Hindlimb muscle (tissue), 1 donor: Measurements from ENCODE around the gene TMEM139. TPM values are rescaled to one million over a fixed set of nuclear protein-coding genes. Genes with fewer than 3 reads are reported as not detected.

Experiments
- DNase-seq: peaks from one replicate; pipeline ENCODE4 v3.0.0-alpha.2; 2013
- polyA plus RNA-seq: library from polyadenylated mRNA; unstranded; fragments of 120-200 nt; gene quantifications from one replicate; pipeline ENCODE4 v1.2.1, GENCODE V29; 2013; ENCODE audit not compliant: insufficient read length

The TMEM139 gene
- polyA plus RNA-seq, 1 donor = 0.98 TPM

DNA sequence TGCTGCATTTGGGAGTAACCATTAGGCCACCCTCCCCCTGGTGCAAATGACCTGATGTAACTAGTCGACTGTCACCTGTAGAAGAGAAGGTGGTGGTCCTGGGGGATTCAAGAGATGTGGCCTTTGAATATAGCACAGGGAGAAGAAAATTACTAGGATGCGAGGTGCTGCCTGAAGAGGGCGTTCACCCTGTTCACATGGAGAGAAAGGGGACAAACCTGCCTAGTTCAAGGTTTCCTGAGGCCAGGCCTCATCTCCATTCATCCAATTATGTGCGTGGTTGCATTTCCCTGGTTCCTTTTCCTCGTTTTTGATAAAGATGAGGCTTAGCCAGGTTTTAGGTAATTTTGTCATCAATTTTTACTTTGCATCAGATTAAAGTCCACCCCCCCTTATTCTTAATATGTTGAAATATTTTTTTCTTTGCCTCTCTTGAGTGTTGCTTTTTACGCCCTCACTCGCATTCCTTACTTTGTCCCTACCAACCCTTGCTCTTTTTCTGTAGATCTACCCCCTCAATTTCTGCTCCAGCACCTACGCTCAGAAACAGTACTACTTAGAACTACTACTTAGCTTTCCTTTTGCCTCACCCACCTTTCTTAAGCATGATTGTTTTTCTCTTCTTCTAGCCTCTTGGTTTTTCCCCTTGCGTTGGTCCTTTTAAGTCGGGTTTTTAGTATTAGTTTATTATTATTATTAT, 44.9 kb downstream of the TMEM139 start:
- no peak for DNase-seq

DNA sequence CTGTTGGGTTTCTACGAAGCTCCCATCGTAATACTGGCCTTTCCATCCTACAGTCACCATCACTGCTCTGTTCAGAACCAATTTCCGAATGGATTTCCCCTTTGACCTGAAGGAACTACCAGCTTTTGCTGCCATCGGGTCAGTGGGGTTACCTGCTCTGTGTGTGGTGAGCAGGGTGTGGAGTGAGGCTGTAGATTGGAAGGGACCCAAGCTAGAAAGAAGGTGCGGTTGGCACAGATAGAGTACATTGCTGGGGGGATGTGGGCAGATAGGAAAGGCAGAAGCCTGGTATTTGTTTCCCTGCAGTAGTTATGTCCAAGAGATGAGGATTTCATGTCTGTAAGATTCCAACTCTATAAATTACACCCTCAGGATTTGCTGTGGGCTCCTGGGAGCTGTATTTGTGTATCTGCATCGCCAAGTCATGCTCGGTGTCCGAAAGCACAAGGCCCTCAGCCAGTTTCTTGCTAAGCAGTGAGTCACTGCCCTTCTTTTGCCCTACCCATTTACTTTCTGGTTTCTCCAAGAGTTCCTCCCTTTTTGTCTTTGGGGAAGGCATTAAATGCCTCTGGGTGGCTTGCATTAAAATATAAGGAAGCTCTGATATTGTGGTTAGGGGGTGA, 46.5 kb downstream of the TMEM139 start:
- no peak for DNase-seq

DNA sequence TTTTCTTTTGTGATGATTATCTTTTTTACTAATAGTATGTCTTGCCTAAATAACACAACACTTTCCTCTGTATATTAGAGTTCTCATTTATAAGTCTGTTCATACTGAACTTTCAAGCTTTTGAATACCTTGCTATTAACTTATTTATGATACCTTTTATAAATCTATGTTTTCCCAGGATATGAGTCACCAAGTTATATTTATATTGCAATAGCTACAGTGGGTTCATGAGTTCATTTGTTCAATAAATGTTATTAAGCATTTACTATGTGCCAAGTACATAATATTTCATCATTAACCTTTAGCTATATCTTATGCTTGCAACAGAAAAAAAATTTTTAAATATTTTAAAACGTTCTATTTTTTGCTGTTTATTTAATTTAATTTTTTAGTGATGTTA, 49.5 kb downstream of the TMEM139 start:
- DNase-seq = no peak

DNA sequence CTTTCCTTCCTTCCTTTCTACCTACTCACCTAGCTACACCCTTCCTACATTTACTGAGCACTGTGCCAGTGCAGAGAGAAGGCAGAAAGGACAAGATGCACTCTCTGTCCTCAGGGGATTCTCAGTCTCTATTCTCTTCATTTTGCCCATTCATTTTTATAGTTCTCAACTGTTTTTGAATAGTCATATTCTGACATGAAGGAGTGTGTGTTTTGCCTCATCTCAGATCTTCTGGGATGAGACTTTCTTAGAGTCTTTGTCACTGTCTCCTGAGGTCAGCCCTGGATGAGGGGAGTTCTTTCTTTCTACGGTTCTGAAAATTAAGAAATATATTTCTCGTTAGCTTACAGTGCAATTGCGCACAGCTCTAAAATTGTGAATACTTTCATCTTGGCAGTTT, 52.5 kb downstream of the TMEM139 start:
- DNase-seq = no peak

Other genes starting within 250 kb of the TMEM139 start
- gene OR6V1, start 232.6 kb upstream of the TMEM139 start, polyA plus RNA-seq = not detected
- gene PIP, start 152.9 kb upstream of the TMEM139 start, polyA plus RNA-seq = not detected
- not detected for gene TAS2R39, start 101.5 kb upstream of the TMEM139 start, polyA plus RNA-seq
- not detected for gene TAS2R40, start 62.9 kb upstream of the TMEM139 start, polyA plus RNA-seq
- gene GSTK1, start 21.5 kb upstream of the TMEM139 start, polyA plus RNA-seq = 81.9 TPM
- gene CASP2, start 3.4 kb downstream of the TMEM139 start, polyA plus RNA-seq = 25.4 TPM
- gene CLCN1, start 31.2 kb downstream of the TMEM139 start, polyA plus RNA-seq = 2.5 TPM
- 1.8 TPM for gene FAM131B, start 77.8 kb downstream of the TMEM139 start, polyA plus RNA-seq
- gene ZYX, start 96.4 kb downstream of the TMEM139 start, polyA plus RNA-seq = 259 TPM
- 5.8 TPM for gene EPHA1, start 123.9 kb downstream of the TMEM139 start, polyA plus RNA-seq
- not detected for gene TAS2R60, start 158.5 kb downstream of the TMEM139 start, polyA plus RNA-seq
- not detected for gene TAS2R41, start 192.9 kb downstream of the TMEM139 start, polyA plus RNA-seq